HepG2 (cell line): ENCODE measurements around the gene RPS8. TPM values are rescaled to one million over a fixed set of nuclear protein-coding genes. Genes with fewer than 3 reads are reported as not detected.
A peak's percentile ranks its signal among the peaks of the same experiment; 100 is the strongest.

ENCODE experiments used
- ELF1 ChIP-seq: sonication (generic); formaldehyde crosslinking; IDR thresholded peaks from 2 replicates; pipeline ENCODE4 v1.4.0; 2020; ENCODE audit warnings: missing genetic modification reagents
- HDAC1 ChIP-seq: sonication (generic); formaldehyde crosslinking; IDR thresholded peaks from 2 replicates; pipeline ENCODE4 v1.5.1; 2020; ENCODE audit warnings: mild to moderate bottlenecking, missing genetic modification reagents
- HNF1B ChIP-seq: sonication (generic); formaldehyde crosslinking; IDR thresholded peaks from 2 replicates; pipeline ENCODE4 v1.5.1; 2020; ENCODE audit warnings: mild to moderate bottlenecking, moderate library complexity, missing genetic modification reagents
- HNRNPLL ChIP-seq: fragments of 200-400 bp; formaldehyde crosslinking; IDR thresholded peaks from 2 replicates; pipeline ENCODE4 v1.6.1; 2017; ENCODE audit warnings: mild to moderate bottlenecking, low read depth, low read length; ENCODE audit not compliant: poor library complexity, severe bottlenecking
- HOXA5 ChIP-seq: sonication (generic); formaldehyde crosslinking; IDR thresholded peaks from 2 replicates; pipeline ENCODE4 v1.4.0; 2020; ENCODE audit warnings: missing genetic modification reagents
- POGZ ChIP-seq: sonication (generic); formaldehyde crosslinking; IDR thresholded peaks from 2 replicates; pipeline ENCODE4 v1.4.0; 2020; ENCODE audit warnings: mild to moderate bottlenecking, missing genetic modification reagents
- RCOR2 ChIP-seq: IDR thresholded peaks from 2 replicates; pipeline ENCODE4 v1.6.1; 2016; ENCODE audit warnings: missing biosample characterization, missing genetic modification reagents
- SIX4 ChIP-seq: sonication (generic); formaldehyde crosslinking; IDR thresholded peaks from 2 replicates; pipeline ENCODE4 v1.4.0; 2020; ENCODE audit warnings: missing genetic modification reagents
- SOX6 ChIP-seq, 2 experiments: fragments of 450-650 bp in 1 of 2; sonication (generic) in 1 of 2; formaldehyde crosslinking in 1 of 2; IDR thresholded peaks; 2 replicates each; pipeline versions ENCODE4 v1.4.0 to v1.6.1; 2017 to 2020; ENCODE audit warnings: antibody characterized with exemption in 1 of 2, mild to moderate bottlenecking in 1 of 2, missing genetic modification reagents in 1 of 2
- SP1 ChIP-seq, 2 experiments: fragments of 450-650 bp in 1 of 2; sonication (generic) in 1 of 2; formaldehyde crosslinking in 1 of 2; IDR thresholded peaks; 2 replicates each; pipeline versions ENCODE4 v1.4.0 to v1.6.1; 2016 to 2020; ENCODE audit warnings: missing genetic modification reagents in 1 of 2
- ZFAT ChIP-seq: sonication (generic); formaldehyde crosslinking; conservative IDR thresholded peaks from 2 replicates; pipeline ENCODE4 v1.8.1; 2023; ENCODE audit warnings: missing genetic modification reagents, inconsistent platforms
- ZNF260 ChIP-seq: sonication (generic); formaldehyde crosslinking; IDR thresholded peaks from 2 replicates; pipeline ENCODE4 v1.4.0; 2020; ENCODE audit warnings: missing genetic modification reagents, low read depth, mild to moderate bottlenecking, borderline replicate concordance
- ZNF335 ChIP-seq: sonication (generic); formaldehyde crosslinking; IDR thresholded peaks from 2 replicates; pipeline ENCODE4 v1.4.0; 2020; ENCODE audit warnings: missing genetic modification reagents
- ZNF572 ChIP-seq: sonication (generic); formaldehyde crosslinking; IDR thresholded peaks from 2 replicates; pipeline ENCODE4 v1.5.1; 2020; ENCODE audit warnings: mild to moderate bottlenecking, missing genetic modification reagents
- ZNF710 ChIP-seq: sonication (generic); formaldehyde crosslinking; IDR thresholded peaks from 2 replicates; pipeline ENCODE4 v1.5.0; 2020; ENCODE audit warnings: mild to moderate bottlenecking, missing genetic modification reagents, borderline replicate concordance
- ZNF781 ChIP-seq: sonication (generic); formaldehyde crosslinking; IDR thresholded peaks from 2 replicates; pipeline ENCODE4 v1.5.1; 2020; ENCODE audit warnings: borderline replicate concordance, mild to moderate bottlenecking, missing genetic modification reagents; ENCODE audit errors: not compliant biosample characterization
- polyA plus RNA-seq, 8 experiments: library from polyadenylated mRNA; depleted of rRNA in 3 of 8; stranded (reverse) in 7 of 8; unstranded in 1 of 8; fragments of >200 nt; fragmentation: Illumina TruSeq in 4 of 8; extraction: Trizol in 4 of 8; gene quantifications; 2 replicates each; pipeline versions ENCODE4 v1.2.1 to v1.2.3, GENCODE V29; 2011 to 2016; ENCODE audit warnings: low read depth in 4 of 8, missing spikeins in 1 of 8, mixed read lengths in 1 of 8; ENCODE audit not compliant: insufficient read depth in 1 of 8
- total RNA-seq, 5 experiments: library from RNA; depleted of rRNA; stranded (reverse); fragments of >200 nt; fragmentation: Illumina TruSeq; extraction: Trizol; gene quantifications; 2 replicates each; pipeline ENCODE4 v1.2.3, GENCODE V29; 2016; ENCODE audit warnings: low read depth in 1 of 5
- TF ChIP-seq, protein P1 (sequence below): sonication (generic); formaldehyde crosslinking; IDR thresholded peaks from 2 replicates; pipeline ENCODE4 v1.4.0; 2020; ENCODE audit warnings: missing genetic modification reagents
- TF ChIP-seq, protein P2 (sequence below): IDR thresholded peaks from 2 replicates; pipeline ENCODE4 v1.6.1; 2012; ENCODE audit warnings: inconsistent platforms
- TF ChIP-seq, protein P3 (sequence below): sonication (generic); formaldehyde crosslinking; IDR thresholded peaks from 2 replicates; pipeline ENCODE4 v1.5.1; 2020; ENCODE audit warnings: missing genetic modification reagents, mild to moderate bottlenecking, borderline replicate concordance

Gene RPS8
- total and polyA plus RNA-seq, 2 of the 13 experiments (the other 11 are each of a cell fraction or from before 2014, with no cell fraction given) = 2,628 to 2,822 TPM

DNA sequence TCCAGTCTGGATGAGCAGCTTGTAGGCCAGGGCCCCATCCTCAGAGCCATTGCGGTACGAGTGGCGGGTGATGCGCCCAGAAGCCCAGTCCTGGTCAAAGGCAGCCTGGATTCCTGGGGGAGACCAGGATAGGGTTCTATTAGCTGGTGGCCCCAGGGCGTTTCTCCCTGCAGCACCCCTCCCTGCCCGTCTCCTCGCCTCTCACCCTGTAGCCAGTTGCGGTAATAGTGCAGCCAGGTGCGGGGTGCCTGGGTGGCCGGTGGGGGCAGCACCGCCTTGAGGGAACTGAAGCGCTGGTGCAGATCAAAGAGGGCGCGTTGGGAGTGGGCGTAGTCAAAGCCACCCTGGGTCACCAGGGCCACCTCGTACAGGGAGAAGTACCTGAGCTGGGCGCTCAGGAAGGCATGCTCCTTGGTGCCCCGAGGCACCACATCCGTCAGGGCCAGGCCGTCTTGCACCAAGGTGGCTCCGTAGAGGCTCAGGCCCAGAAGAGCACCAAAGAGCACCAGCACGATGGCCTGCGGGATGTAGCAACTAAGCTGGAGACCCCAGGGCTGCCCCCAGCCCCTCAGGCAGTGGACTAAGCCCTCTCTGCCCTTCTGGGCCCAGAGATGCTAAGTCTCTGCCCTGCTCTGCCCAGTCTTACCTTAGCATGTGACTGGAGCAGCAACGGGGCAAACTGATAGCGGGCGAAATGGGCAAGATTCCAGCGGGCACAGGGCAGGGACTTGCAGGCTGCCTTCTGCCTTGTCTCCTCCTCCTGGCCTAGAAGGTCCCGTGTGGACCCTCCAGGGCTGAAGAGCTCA, 52.1 kb downstream of the RPS8 start (continued):
- 0 out of 2 replicates have a peak, but pooled peaks have one; percentile 63 for TF ChIP-seq ZNF710 (CRISPR knock-in tag)
- TF ChIP-seq ELF1 (CRISPR knock-in tag) = peak; percentile 46; the same call in 1 of the 2 replicates
- TF ChIP-seq RCOR2 (CRISPR knock-in tag) = peak; percentile 22; the same call in 1 of the 2 replicates
- TF ChIP-seq, protein P1, sequence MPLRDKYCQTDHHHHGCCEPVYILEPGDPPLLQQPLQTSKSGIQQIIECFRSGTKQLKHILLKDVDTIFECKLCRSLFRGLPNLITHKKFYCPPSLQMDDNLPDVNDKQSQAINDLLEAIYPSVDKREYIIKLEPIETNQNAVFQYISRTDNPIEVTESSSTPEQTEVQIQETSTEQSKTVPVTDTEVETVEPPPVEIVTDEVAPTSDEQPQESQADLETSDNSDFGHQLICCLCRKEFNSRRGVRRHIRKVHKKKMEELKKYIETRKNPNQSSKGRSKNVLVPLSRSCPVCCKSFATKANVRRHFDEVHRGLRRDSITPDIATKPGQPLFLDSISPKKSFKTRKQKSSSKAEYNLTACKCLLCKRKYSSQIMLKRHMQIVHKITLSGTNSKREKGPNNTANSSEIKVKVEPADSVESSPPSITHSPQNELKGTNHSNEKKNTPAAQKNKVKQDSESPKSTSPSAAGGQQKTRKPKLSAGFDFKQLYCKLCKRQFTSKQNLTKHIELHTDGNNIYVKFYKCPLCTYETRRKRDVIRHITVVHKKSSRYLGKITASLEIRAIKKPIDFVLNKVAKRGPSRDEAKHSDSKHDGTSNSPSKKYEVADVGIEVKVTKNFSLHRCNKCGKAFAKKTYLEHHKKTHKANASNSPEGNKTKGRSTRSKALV (CRISPR knock-in tag) = peak; percentile 8; the same call in 1 of the 2 replicates
- no peak for TF ChIP-seq ZFAT (CRISPR knock-in tag)
- peak; percentile 76 for TF ChIP-seq HNF1B
- TF ChIP-seq SIX4 (CRISPR knock-in tag) = 0 out of 2 replicates have a peak, but pooled peaks have one; percentile 31
- TF ChIP-seq, protein P2, sequence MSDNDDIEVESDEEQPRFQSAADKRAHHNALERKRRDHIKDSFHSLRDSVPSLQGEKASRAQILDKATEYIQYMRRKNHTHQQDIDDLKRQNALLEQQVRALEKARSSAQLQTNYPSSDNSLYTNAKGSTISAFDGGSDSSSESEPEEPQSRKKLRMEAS = peak; percentile 30; the same call in 1 of the 2 replicates
- 0 out of 2 replicates have a peak, but pooled peaks have one; percentile 86 for TF ChIP-seq ZNF260
- TF ChIP-seq HDAC1 (CRISPR knock-in tag) = peak; percentile 83
- no peak for TF ChIP-seq ZNF781 (CRISPR knock-in tag)
- no peak for TF ChIP-seq SP1 (IDR thresholded peaks at IDR 0.05)
- peak; percentile 70 for TF ChIP-seq SP1 (CRISPR knock-in tag; IDR thresholded peaks at IDR 0.05)
- TF ChIP-seq ZNF572 = peak; percentile 83; the same call in 1 of the 2 replicates
- no peak for TF ChIP-seq HOXA5
- TF ChIP-seq POGZ (CRISPR knock-in tag) = peak; percentile 78
- peak; percentile 88 for TF ChIP-seq HNRNPLL
- TF ChIP-seq ZNF335 = peak; percentile 29; the same call in 1 of the 2 replicates
- TF ChIP-seq, protein P3, sequence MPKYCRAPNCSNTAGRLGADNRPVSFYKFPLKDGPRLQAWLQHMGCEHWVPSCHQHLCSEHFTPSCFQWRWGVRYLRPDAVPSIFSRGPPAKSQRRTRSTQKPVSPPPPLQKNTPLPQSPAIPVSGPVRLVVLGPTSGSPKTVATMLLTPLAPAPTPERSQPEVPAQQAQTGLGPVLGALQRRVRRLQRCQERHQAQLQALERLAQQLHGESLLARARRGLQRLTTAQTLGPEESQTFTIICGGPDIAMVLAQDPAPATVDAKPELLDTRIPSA (CRISPR knock-in tag) = 0 out of 2 replicates have a peak, but pooled peaks have one; percentile 61
- TF ChIP-seq SOX6 (IDR thresholded peaks at IDR 0.05) = no peak
- peak; percentile 61 for TF ChIP-seq SOX6 (CRISPR knock-in tag; IDR thresholded peaks at IDR 0.05)
